GM12878 (cell line): ENCODE measurements around the gene RINT1. TPM values are rescaled to one million over a fixed set of nuclear protein-coding genes. Genes with fewer than 3 reads are reported as not detected.

Experiments
- ATAC-seq: fragments of 200-7000 bp; cut with Tn5 transposase; 3 replicates; pipeline ENCODE4 v1.9.1; 2020; ENCODE audit warnings: mild to moderate bottlenecking, moderate library complexity
- BruUV-seq: library from RNA; stranded (reverse); fragments of 400-500 nt; replicated peaks from 2 replicates; lab custom pipeline; 2021; lab: Mats Ljungman, UMichigan
- CTCF ChIA-PET: fragments of 300-600 bp; sonication (Branson Sonifier 250); formaldehyde crosslinking; extraction: SDS; loops from one replicate; lab custom pipeline; 2021; ENCODE audit warnings: inconsistent platforms; lab: Yijun Ruan, JAX
- POLR2A ChIA-PET: fragments of 350-600 bp; formaldehyde crosslinking; extraction: SDS; loops from one replicate; lab custom pipeline; 2021; ENCODE audit warnings: inconsistent platforms; lab: Charles Lee
- RAD21 ChIA-PET: fragments of 300-600 bp; sonication (Branson Sonifier 250); formaldehyde crosslinking; loops from one replicate; lab custom pipeline; 2023; ENCODE audit warnings: antibody characterized with exemption; ENCODE audit not compliant: unreplicated experiment; lab: Charles Lee
- SMC1A ChIA-PET: fragments of 300-600 bp; sonication (Branson Sonifier 250); formaldehyde crosslinking; loops from one replicate; lab custom pipeline; 2023; ENCODE audit not compliant: unreplicated experiment, uncharacterized antibody; lab: Charles Lee
- DNase-seq: peaks from one replicate; pipeline ENCODE4 v3.0.0-alpha.2; 2011; ENCODE audit warnings: low read depth, low spot score
- FAIRE-seq: peaks from 3 replicates; lab custom pipeline; 2011; peaks lifted over from hg19 to GRCh38; lab: Jason Lieb, UNC
- H2AFZ ChIP-seq: 2 replicates; pipeline ENCODE4 v1.6.0; 2011; ENCODE audit warnings: low read depth, low read length, control low read depth; ENCODE audit not compliant: control insufficient read depth
- H3K27ac ChIP-seq: 2 replicates; pipeline ENCODE4 v1.5.1; 2011; ENCODE audit warnings: control low read depth; ENCODE audit not compliant: control insufficient read depth, insufficient read depth
- H3K27me3 ChIP-seq, 2 experiments: replicated peaks in 1 of 2; 2 replicates each; pipeline versions ENCODE4 v1.6.0 to v1.6.1; 2011; ENCODE audit warnings: low read length in 1 of 2; ENCODE audit not compliant: control insufficient read depth in 2 of 2, insufficient read depth in 2 of 2
- H3K36me3 ChIP-seq, 2 experiments: 2 replicates each; pipeline ENCODE4 v1.5.1; 2011; ENCODE audit warnings: low read length in 1 of 2; ENCODE audit not compliant: control insufficient read depth in 2 of 2, insufficient read depth in 2 of 2
- H3K4me1 ChIP-seq: 2 replicates; pipeline ENCODE4 v1.6.1; 2011; ENCODE audit warnings: mild to moderate bottlenecking, low read length, moderate library complexity, mixed read lengths; ENCODE audit not compliant: control insufficient read depth, insufficient read depth
- H3K4me2 ChIP-seq: 2 replicates; pipeline ENCODE4 v1.6.0; 2011; ENCODE audit warnings: control low read depth; ENCODE audit not compliant: control insufficient read depth, insufficient read depth
- H3K4me3 ChIP-seq: fragments of 200-600 bp; sonication (generic); 2 replicates; pipeline ENCODE4 v1.5.1; 2016
- H3K79me2 ChIP-seq: 2 replicates; pipeline ENCODE4 v1.6.0; 2011; ENCODE audit warnings: low read length; ENCODE audit not compliant: control insufficient read depth, insufficient read depth
- H3K9ac ChIP-seq: 2 replicates; pipeline ENCODE4 v1.8.0; 2011; ENCODE audit warnings: low read length, control low read depth, mixed read lengths; ENCODE audit not compliant: control insufficient read depth, insufficient read depth
- H3K9me3 ChIP-seq: replicated peaks from 3 replicates; pipeline ENCODE4 v1.5.1; 2011; ENCODE audit warnings: mild to moderate bottlenecking, low read length; ENCODE audit not compliant: control insufficient read depth, insufficient read depth
- H4K20me1 ChIP-seq: 2 replicates; pipeline ENCODE4 v1.6.0; 2011; ENCODE audit not compliant: control insufficient read depth, insufficient read depth
- BRCA1 ChIP-seq: IDR thresholded peaks from 2 replicates; pipeline ENCODE4 v1.6.1; 2011; ENCODE audit warnings: low read depth, low read length, improper control_type of control experiment
- CBX5 ChIP-seq: sonication (generic); IDR thresholded peaks from 2 replicates; pipeline ENCODE4 v1.6.1; 2016; ENCODE audit warnings: low read depth, moderate library complexity, mild to moderate bottlenecking, inconsistent platforms
- GATAD2B ChIP-seq: fragments of 450-650 bp; conservative IDR thresholded peaks from 2 replicates; pipeline ENCODE4 v1.6.1; 2017; ENCODE audit warnings: low read depth, mild to moderate bottlenecking, moderate library complexity
- HDAC6 ChIP-seq: fragments of 200-600 bp; sonication (generic); IDR thresholded peaks from one replicate; pipeline ENCODE4 v1.8.0; 2017; ENCODE audit warnings: antibody characterized with exemption; ENCODE audit not compliant: unreplicated experiment
- KLF5 ChIP-seq: fragments of 450-650 bp; IDR thresholded peaks from 2 replicates; pipeline ENCODE4 v1.6.1; 2014; ENCODE audit warnings: mild to moderate bottlenecking; ENCODE audit not compliant: partially characterized antibody
- MYB ChIP-seq: fragments of 150-350 bp; IDR thresholded peaks from 2 replicates; pipeline ENCODE4 v1.6.1; 2014; ENCODE audit warnings: mild to moderate bottlenecking, low read depth, low read length, borderline replicate concordance
- NFYA ChIP-seq: IDR thresholded peaks from 2 replicates; pipeline ENCODE4 v1.6.1; 2011; ENCODE audit warnings: low read depth, mild to moderate bottlenecking, low read length, improper control_type of control experiment, borderline replicate concordance
- NR2C1 ChIP-seq: fragments of 450-650 bp; IDR thresholded peaks from 2 replicates; pipeline ENCODE4 v1.6.1; 2017; ENCODE audit warnings: antibody characterized with exemption, mild to moderate bottlenecking, moderate library complexity
- PRDM15 ChIP-seq: fragments of 450-650 bp; formaldehyde crosslinking; IDR thresholded peaks from 2 replicates; pipeline ENCODE4 v1.4.0; 2020; ENCODE audit warnings: mild to moderate bottlenecking, moderate library complexity
- SMC3 ChIP-seq: IDR thresholded peaks from 2 replicates; pipeline ENCODE4 v1.6.1; 2011; ENCODE audit warnings: low read length, improper control_type of control experiment, borderline replicate concordance
- SRF ChIP-seq, 2 experiments: IDR thresholded peaks; 2 replicates each; pipeline ENCODE4 v1.6.1; 2011; ENCODE audit warnings: low read depth in 2 of 2, low read length in 2 of 2, mild to moderate bottlenecking in 1 of 2, moderate library complexity in 1 of 2
- WGBS: methylation state at CpG from one replicate; pipeline ENCODE4 v1.1.6; 2016; ENCODE audit warnings: low lambda C conversion rate; ENCODE audit not compliant: insufficient replicate concordance, insufficient coverage; ENCODE audit errors: missing lambda C conversion rate; 5-methylcytosine and 5-hydroxymethylcytosine counted together
- in situ Hi-C: fragments of 300-500 bp; cut with MboI; formaldehyde crosslinking; loops from 9 replicates; pipeline ENCODE4 v1.14.3; 2018; ENCODE audit warnings: mixed read lengths
- intact Hi-C: fragments of 100-400 bp; cut with micrococcal nuclease; formaldehyde crosslinking; loops from one replicate; pipeline ENCODE4 v1.14.2; 2022; ENCODE audit not compliant: unreplicated experiment
- polyA plus RNA-seq, 11 experiments: library from polyadenylated mRNA; depleted of rRNA in 4 of 11; unstranded in 6 of 11; stranded (reverse) in 5 of 11; fragments of >200 nt; fragmentation: Nextera tagmentation in 4 of 11; fragmentation: Illumina TruSeq in 1 of 11; extraction: Ambion mirVana in 4 of 11; extraction: Trizol in 1 of 11; gene quantifications; 1 replicate in 1 of 11; 2 replicates in 10 of 11; pipeline versions ENCODE4 v1.2.1 to v1.2.3, GENCODE V29; 2011 to 2016; ENCODE audit warnings: inconsistent platforms in 2 of 11, missing spikeins in 2 of 11, low read depth in 1 of 11
- total RNA-seq, 4 experiments: library from RNA; depleted of rRNA in 3 of 4; stranded (reverse); fragments of >200 nt in 3 of 4; fragmentation: Illumina TruSeq in 1 of 4; extraction: Trizol in 1 of 4; gene quantifications; 2 replicates each; pipeline versions ENCODE4 v1.2.1 to v1.2.3, GENCODE V29; 2013 to 2021

Gene RINT1
- total and polyA plus RNA-seq, 10 of the 15 experiments (the other 5 are each of a cell fraction or from before 2014, with no cell fraction given), result 6.7 to 32.3 (median 17.3) TPM

- H3K27ac ChIP-seq, result no peak overlapping the region
- H3K9ac ChIP-seq, result no peak overlapping the region
- H3K79me2 ChIP-seq, result no peaks in the 10 kb centered on the region
- ChIA-PET SMC1A (no interaction called here), POLR2A (no interaction called here), RAD21 (no interaction called here), CTCF (interaction anchor here (0.6 kb wide), 2 partner anchors 151 to 494 kb away, joined by 3 to 4 read pairs; no protein-coding TSS in a partner anchor)
- no peak overlapping the region for H2AFZ ChIP-seq
- no peaks in the 10 kb centered on the region for H3K27me3 ChIP-seq
- TF ChIP-seq SMC3 (no peak), SRF (IDR thresholded peaks at IDR 0.05; ENCODE audit: low read depth in 2 of 2, low read length in 2 of 2) (no peak), CBX5 (no peak), PRDM15 (CRISPR knock-in tag) (no peak), BRCA1 (no peak), HDAC6 (no peak), GATAD2B (no peak), NR2C1 (no peak), KLF5 (no peak), MYB (no peak), NFYA (no peak)
- H3K36me3 ChIP-seq, result peaks cover 2 to 24% of the 10 kb centered on the region in 2 experiments; a peak in 2 of 4 replicates
- no peak overlapping the region for H3K4me2 ChIP-seq
- intact Hi-C loops (no loop called here), in situ Hi-C loops (no loop called here)
- H4K20me1 ChIP-seq, result no peaks in the 10 kb centered on the region
- FAIRE-seq (no peak), DNase-seq (no peak), ATAC-seq (no peak)
- H3K9me3 ChIP-seq, result no peaks in the 10 kb centered on the region
- H3K4me3 ChIP-seq, result no peak overlapping the region
- BruUV-seq, result no TSS peak
- H3K4me1 ChIP-seq, result no peaks in the 10 kb centered on the region
- WGBS, result 97% methylated on average over 3 of the region's 3 CpGs
Observed at GRCh38 chr7:105567821-105568220, 35.8 kb downstream of the RINT1 start.
